GM12878 (cell line): ENCODE data around the gene RNF220. TPM values are rescaled to one million over a fixed set of nuclear protein-coding genes. Genes with fewer than 3 reads are reported as not detected.

Experiments
- ATAC-seq: fragments of 200-7000 bp; cut with Tn5 transposase; 3 replicates; pipeline ENCODE4 v1.9.1; 2020; ENCODE audit warnings: mild to moderate bottlenecking, moderate library complexity
- BruUV-seq: library from RNA; stranded (reverse); fragments of 400-500 nt; replicated peaks from 2 replicates; lab custom pipeline; 2021; lab: Mats Ljungman, UMichigan
- CTCF ChIA-PET: fragments of 300-600 bp; sonication (Branson Sonifier 250); formaldehyde crosslinking; extraction: SDS; loops from one replicate; lab custom pipeline; 2021; ENCODE audit warnings: inconsistent platforms; lab: Yijun Ruan, JAX
- POLR2A ChIA-PET: fragments of 350-600 bp; formaldehyde crosslinking; extraction: SDS; loops from one replicate; lab custom pipeline; 2021; ENCODE audit warnings: inconsistent platforms; lab: Charles Lee
- RAD21 ChIA-PET: fragments of 300-600 bp; sonication (Branson Sonifier 250); formaldehyde crosslinking; loops from one replicate; lab custom pipeline; 2023; ENCODE audit warnings: antibody characterized with exemption; ENCODE audit not compliant: unreplicated experiment; lab: Charles Lee
- SMC1A ChIA-PET: fragments of 300-600 bp; sonication (Branson Sonifier 250); formaldehyde crosslinking; loops from one replicate; lab custom pipeline; 2023; ENCODE audit not compliant: unreplicated experiment, uncharacterized antibody; lab: Charles Lee
- DNase-seq: peaks from one replicate; pipeline ENCODE4 v3.0.0-alpha.2; 2011; ENCODE audit warnings: low read depth, low spot score
- FAIRE-seq: peaks from 3 replicates; lab custom pipeline; 2011; peaks lifted over from hg19 to GRCh38; lab: Jason Lieb, UNC
- H2AFZ ChIP-seq: 2 replicates; pipeline ENCODE4 v1.6.0; 2011; ENCODE audit warnings: low read depth, low read length, control low read depth; ENCODE audit not compliant: control insufficient read depth
- H3K27ac ChIP-seq: 2 replicates; pipeline ENCODE4 v1.5.1; 2011; ENCODE audit warnings: control low read depth; ENCODE audit not compliant: control insufficient read depth, insufficient read depth
- H3K27me3 ChIP-seq, 2 experiments: replicated peaks in 1 of 2; 2 replicates each; pipeline versions ENCODE4 v1.6.0 to v1.6.1; 2011; ENCODE audit warnings: low read length in 1 of 2; ENCODE audit not compliant: control insufficient read depth in 2 of 2, insufficient read depth in 2 of 2
- H3K36me3 ChIP-seq, 2 experiments: 2 replicates each; pipeline ENCODE4 v1.5.1; 2011; ENCODE audit warnings: low read length in 1 of 2; ENCODE audit not compliant: control insufficient read depth in 2 of 2, insufficient read depth in 2 of 2
- H3K4me1 ChIP-seq: 2 replicates; pipeline ENCODE4 v1.6.1; 2011; ENCODE audit warnings: mild to moderate bottlenecking, low read length, moderate library complexity, mixed read lengths; ENCODE audit not compliant: control insufficient read depth, insufficient read depth
- H3K4me2 ChIP-seq: 2 replicates; pipeline ENCODE4 v1.6.0; 2011; ENCODE audit warnings: control low read depth; ENCODE audit not compliant: control insufficient read depth, insufficient read depth
- H3K4me3 ChIP-seq: fragments of 200-600 bp; sonication (generic); 2 replicates; pipeline ENCODE4 v1.5.1; 2016
- H3K79me2 ChIP-seq: 2 replicates; pipeline ENCODE4 v1.6.0; 2011; ENCODE audit warnings: low read length; ENCODE audit not compliant: control insufficient read depth, insufficient read depth
- H3K9ac ChIP-seq: 2 replicates; pipeline ENCODE4 v1.8.0; 2011; ENCODE audit warnings: low read length, control low read depth, mixed read lengths; ENCODE audit not compliant: control insufficient read depth, insufficient read depth
- H3K9me3 ChIP-seq: replicated peaks from 3 replicates; pipeline ENCODE4 v1.5.1; 2011; ENCODE audit warnings: mild to moderate bottlenecking, low read length; ENCODE audit not compliant: control insufficient read depth, insufficient read depth
- H4K20me1 ChIP-seq: 2 replicates; pipeline ENCODE4 v1.6.0; 2011; ENCODE audit not compliant: control insufficient read depth, insufficient read depth
- BRCA1 ChIP-seq: IDR thresholded peaks from 2 replicates; pipeline ENCODE4 v1.6.1; 2011; ENCODE audit warnings: low read depth, low read length, improper control_type of control experiment
- CBX5 ChIP-seq: sonication (generic); IDR thresholded peaks from 2 replicates; pipeline ENCODE4 v1.6.1; 2016; ENCODE audit warnings: low read depth, moderate library complexity, mild to moderate bottlenecking, inconsistent platforms
- PML ChIP-seq: IDR thresholded peaks from 2 replicates; pipeline ENCODE4 v1.6.1; 2012; ENCODE audit warnings: low read length, inconsistent platforms
- POLR2A ChIP-seq: IDR thresholded peaks from 2 replicates; pipeline ENCODE4 v1.6.1; 2011; ENCODE audit warnings: low read depth, mild to moderate bottlenecking, low read length
- SMAD1 ChIP-seq: fragments of 450-650 bp; IDR thresholded peaks from 2 replicates; pipeline ENCODE4 v1.6.1; 2018; ENCODE audit warnings: mild to moderate bottlenecking, low read depth; ENCODE audit not compliant: partially characterized antibody
- SMARCA5 ChIP-seq: fragments of 450-650 bp; IDR thresholded peaks from 2 replicates; pipeline ENCODE4 v1.6.1; 2017; ENCODE audit warnings: mild to moderate bottlenecking
- SUPT20H ChIP-seq: IDR thresholded peaks from 2 replicates; pipeline ENCODE4 v1.6.1; 2011; ENCODE audit warnings: low read depth, mild to moderate bottlenecking, low read length, moderate library complexity, borderline replicate concordance; ENCODE audit not compliant: control insufficient read depth
- WGBS: methylation state at CpG from one replicate; pipeline ENCODE4 v1.1.6; 2016; ENCODE audit warnings: low lambda C conversion rate; ENCODE audit not compliant: insufficient replicate concordance, insufficient coverage; ENCODE audit errors: missing lambda C conversion rate; 5-methylcytosine and 5-hydroxymethylcytosine counted together
- in situ Hi-C: fragments of 300-500 bp; cut with MboI; formaldehyde crosslinking; loops from 9 replicates; pipeline ENCODE4 v1.14.3; 2018; ENCODE audit warnings: mixed read lengths
- intact Hi-C: fragments of 100-400 bp; cut with micrococcal nuclease; formaldehyde crosslinking; loops from one replicate; pipeline ENCODE4 v1.14.2; 2022; ENCODE audit not compliant: unreplicated experiment
- polyA plus RNA-seq, 11 experiments: library from polyadenylated mRNA; depleted of rRNA in 4 of 11; unstranded in 6 of 11; stranded (reverse) in 5 of 11; fragments of >200 nt; fragmentation: Nextera tagmentation in 4 of 11; fragmentation: Illumina TruSeq in 1 of 11; extraction: Ambion mirVana in 4 of 11; extraction: Trizol in 1 of 11; gene quantifications; 1 replicate in 1 of 11; 2 replicates in 10 of 11; pipeline versions ENCODE4 v1.2.1 to v1.2.3, GENCODE V29; 2011 to 2016; ENCODE audit warnings: inconsistent platforms in 2 of 11, missing spikeins in 2 of 11, low read depth in 1 of 11
- total RNA-seq, 4 experiments: library from RNA; depleted of rRNA in 3 of 4; stranded (reverse); fragments of >200 nt in 3 of 4; fragmentation: Illumina TruSeq in 1 of 4; extraction: Trizol in 1 of 4; gene quantifications; 2 replicates each; pipeline versions ENCODE4 v1.2.1 to v1.2.3, GENCODE V29; 2013 to 2021
- TF ChIP-seq, protein P1 (sequence below): fragments of 450-650 bp; IDR thresholded peaks from 2 replicates; pipeline ENCODE4 v1.6.1; 2017; ENCODE audit warnings: borderline replicate concordance

RNF220 gene
- total and polyA plus RNA-seq, 10 of the 15 experiments (the other 5 are each of a cell fraction or from before 2014, with no cell fraction given): 4.6 to 84.1 (median 53.7) TPM

DNA sequence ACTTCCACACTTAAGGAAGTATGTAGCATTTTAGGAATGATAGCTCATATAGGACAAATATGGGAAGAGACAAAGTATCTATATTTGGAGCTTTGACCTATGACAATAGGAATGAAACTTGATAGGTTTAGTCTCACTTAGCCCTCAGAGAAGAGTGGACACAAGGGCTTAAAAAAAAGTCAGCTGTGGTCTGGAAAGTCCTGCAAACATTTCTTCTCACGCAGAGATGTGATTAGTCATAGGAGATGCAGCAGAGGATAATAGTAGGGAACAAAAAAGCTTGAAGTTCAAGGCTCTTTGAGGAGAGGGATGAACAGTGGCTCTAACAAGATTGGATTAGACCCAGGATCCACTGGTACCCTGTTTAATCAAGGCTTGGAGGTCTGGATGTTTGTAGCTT, 14.8 kb upstream of the RNF220 start:
- POLR2A ChIA-PET: no interaction called here

More for the DNA sequence above, 14.8 kb upstream of the RNF220 start:
- Histone ChIP-seq H3K4me2 (no peak overlapping the region), H4K20me1 (no peaks in the 10 kb centered on the region), H2AFZ (no peak overlapping the region), H3K27me3 (peaks cover 0 to 3% of the 10 kb centered on the region in 2 experiments; a peak in 1 of 4 replicates), H3K4me3 (no peak overlapping the region), H3K79me2 (no peaks in the 10 kb centered on the region), H3K9ac (no peak overlapping the region), H3K9me3 (no peaks in the 10 kb centered on the region), H3K36me3 (no peaks in the 10 kb centered on the region), H3K27ac (no peak overlapping the region), H3K4me1 (no peaks in the 10 kb centered on the region)
- RAD21 ChIA-PET: no interaction called here
- intact Hi-C loops (no loop called here), in situ Hi-C loops (no loop called here)
- CTCF ChIA-PET: interaction anchor here (0.9 to 2.2 kb wide), 2 partner anchors 8 to 12 kb away, joined by 3 to 11 read pairs; no protein-coding TSS in a partner anchor
- no peak for FAIRE-seq
- SMC1A ChIA-PET: interaction anchor here (1.4 to 2.3 kb wide), 2 partner anchors 9 to 205 kb away, joined by 4 to 10 read pairs; no protein-coding TSS in a partner anchor
- TF ChIP-seq PML (no peak), SUPT20H (no peak), BRCA1 (no peak), POLR2A (no peak), CBX5 (no peak), SMARCA5 (no peak), SMAD1 (no peak)
- TF ChIP-seq, protein P1, sequence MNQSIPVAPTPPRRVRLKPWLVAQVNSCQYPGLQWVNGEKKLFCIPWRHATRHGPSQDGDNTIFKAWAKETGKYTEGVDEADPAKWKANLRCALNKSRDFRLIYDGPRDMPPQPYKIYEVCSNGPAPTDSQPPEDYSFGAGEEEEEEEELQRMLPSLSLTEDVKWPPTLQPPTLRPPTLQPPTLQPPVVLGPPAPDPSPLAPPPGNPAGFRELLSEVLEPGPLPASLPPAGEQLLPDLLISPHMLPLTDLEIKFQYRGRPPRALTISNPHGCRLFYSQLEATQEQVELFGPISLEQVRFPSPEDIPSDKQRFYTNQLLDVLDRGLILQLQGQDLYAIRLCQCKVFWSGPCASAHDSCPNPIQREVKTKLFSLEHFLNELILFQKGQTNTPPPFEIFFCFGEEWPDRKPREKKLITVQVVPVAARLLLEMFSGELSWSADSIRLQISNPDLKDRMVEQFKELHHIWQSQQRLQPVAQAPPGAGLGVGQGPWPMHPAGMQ: no peak
- no TSS peak for BruUV-seq
- 5% methylated on average over 1 of the region's 1 CpG for WGBS
- no peak for ATAC-seq
- no peak for DNase-seq
